ENCODE measurements around the gene FBXW8.

Gene FBXW8

DNA sequence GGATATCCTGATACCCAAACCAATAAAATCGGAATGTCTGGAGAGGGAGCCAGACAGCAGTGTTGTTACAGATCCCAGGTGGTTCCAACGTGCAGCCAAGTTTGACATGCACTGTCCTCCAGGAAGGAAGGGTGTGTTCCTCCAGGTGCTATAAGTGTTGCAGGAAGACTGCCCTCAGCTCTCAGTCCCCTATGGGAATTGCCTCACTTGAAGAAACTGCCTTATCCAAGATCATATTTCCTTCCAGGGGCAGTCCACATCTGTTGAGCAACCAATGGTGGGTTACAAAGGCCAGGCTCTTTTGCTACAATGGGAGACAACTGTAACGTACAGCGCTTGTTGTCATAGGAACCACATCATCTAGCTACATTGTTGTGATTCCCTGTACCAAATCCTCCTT, 13.3 kb upstream of the FBXW8 start:
- Histone ChIP-seq H3K9ac (ENCODE audit: low read depth, low read length) (no peak overlapping the region), H3K4me1 (ENCODE audit: insufficient read depth, low read length) (no peaks in the 10 kb centered on the region), H3K9me3 (ENCODE audit: control insufficient read depth, insufficient read depth, low read length) (no peaks in the 10 kb centered on the region), H3K36me3 (ENCODE audit: insufficient read depth, low read length) (no peaks in the 10 kb centered on the region)

DNA sequence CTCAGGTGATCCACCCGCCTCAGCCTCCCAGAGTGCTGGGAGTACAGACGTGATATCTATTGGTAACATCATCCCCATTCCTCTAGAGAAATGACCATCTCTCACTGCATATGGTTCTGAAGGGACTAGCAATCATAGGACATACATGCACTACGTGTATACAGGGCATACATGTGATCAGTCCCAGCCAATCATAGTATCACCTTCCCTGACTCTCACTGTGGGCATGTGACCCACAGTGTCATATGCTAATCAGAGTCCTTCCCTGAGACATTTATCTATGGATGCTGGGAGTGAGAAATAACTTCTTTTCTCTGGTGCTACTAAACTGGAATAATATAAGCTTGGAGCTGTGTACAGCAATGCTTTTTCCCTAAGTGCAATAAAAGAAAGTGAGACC, 12.1 kb upstream of the FBXW8 start:
- no peaks in the 10 kb centered on the region for H3K36me3 ChIP-seq (ENCODE audit: insufficient read depth, low read length)
- no peaks in the 10 kb centered on the region for H3K9me3 ChIP-seq (ENCODE audit: control insufficient read depth, insufficient read depth, low read length)
- H3K9ac ChIP-seq (ENCODE audit: low read depth, low read length) = no peak overlapping the region
- H3K4me1 ChIP-seq (ENCODE audit: insufficient read depth, low read length) = no peaks in the 10 kb centered on the region

DNA sequence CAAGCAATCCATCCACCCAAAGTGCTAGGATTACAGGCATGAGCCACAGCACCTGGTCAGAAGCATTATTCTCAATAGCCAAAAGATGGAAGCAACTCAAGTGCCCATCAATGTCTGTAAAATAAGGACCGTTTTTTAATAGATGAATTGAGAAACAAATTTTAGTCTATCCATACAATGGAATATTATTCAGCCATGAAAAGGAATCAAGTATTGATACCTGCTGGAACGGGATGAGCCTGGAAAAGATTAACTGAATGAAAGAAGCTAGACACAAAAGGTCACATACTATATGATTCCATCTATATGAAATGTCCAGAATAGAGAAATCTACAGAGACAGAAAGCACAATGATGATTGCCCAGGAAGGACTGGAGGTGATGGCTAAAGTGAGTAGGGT, 9.1 kb upstream of the FBXW8 start:
- Histone ChIP-seq H3K36me3 (ENCODE audit: insufficient read depth, low read length) (no peaks in the 10 kb centered on the region), H3K9ac (ENCODE audit: low read depth, low read length) (no peak overlapping the region), H3K4me1 (ENCODE audit: insufficient read depth, low read length) (no peaks in the 10 kb centered on the region), H3K9me3 (ENCODE audit: control insufficient read depth, insufficient read depth, low read length) (no peaks in the 10 kb centered on the region)

DNA sequence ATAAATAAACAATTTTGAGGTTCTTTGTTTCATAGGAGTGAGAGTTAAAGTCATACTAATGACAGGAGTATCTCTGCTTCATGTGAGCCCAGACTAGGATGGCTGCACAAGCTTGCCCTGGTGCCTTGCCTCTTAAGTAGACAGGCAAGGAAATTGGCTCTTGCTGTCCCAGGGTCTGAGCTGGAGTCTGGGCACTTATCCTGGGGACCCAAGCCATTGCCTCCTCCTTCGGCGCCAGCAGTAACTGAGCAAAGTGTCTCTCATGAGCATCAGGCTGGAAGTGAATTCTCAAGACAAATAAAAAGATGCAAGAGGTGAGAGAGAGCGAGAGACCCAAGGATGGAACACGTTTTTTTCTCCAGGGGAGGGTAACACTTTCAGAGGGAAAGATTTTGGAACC, 6.9 kb upstream of the FBXW8 start:
- no peaks in the 10 kb centered on the region for H3K9me3 ChIP-seq (ENCODE audit: control insufficient read depth, insufficient read depth, low read length)
- no peaks in the 10 kb centered on the region for H3K36me3 ChIP-seq (ENCODE audit: insufficient read depth, low read length)
- H3K4me1 ChIP-seq (ENCODE audit: insufficient read depth, low read length) = no peaks in the 10 kb centered on the region
- H3K9ac ChIP-seq (ENCODE audit: low read depth, low read length) = no peak overlapping the region

DNA sequence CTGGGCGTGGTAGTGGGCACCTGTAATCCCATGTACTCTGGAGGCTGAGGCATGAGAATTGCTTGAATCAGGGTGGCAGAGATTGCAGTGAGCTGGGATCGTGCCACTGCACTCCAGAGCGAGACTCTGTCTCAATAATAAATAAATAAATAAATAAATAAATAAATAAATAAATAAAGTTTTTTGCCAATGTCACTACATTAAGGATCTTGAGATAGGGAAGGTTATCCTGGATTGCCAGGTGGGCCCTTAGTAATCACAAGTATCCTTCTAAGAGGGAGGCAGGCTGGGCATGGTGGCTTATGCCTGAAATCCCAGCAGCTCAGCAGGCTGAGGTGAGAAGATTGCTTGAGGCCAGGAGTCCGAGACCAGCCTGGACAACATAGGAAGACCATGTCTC, 4.5 kb upstream of the FBXW8 start:
- H3K36me3 ChIP-seq (ENCODE audit: insufficient read depth, low read length) = no peaks in the 10 kb centered on the region
- H3K4me1 ChIP-seq (ENCODE audit: insufficient read depth, low read length) = no peaks in the 10 kb centered on the region
- no peak overlapping the region for H3K9ac ChIP-seq (ENCODE audit: low read depth, low read length)
- H3K9me3 ChIP-seq (ENCODE audit: control insufficient read depth, insufficient read depth, low read length) = no peaks in the 10 kb centered on the region

DNA sequence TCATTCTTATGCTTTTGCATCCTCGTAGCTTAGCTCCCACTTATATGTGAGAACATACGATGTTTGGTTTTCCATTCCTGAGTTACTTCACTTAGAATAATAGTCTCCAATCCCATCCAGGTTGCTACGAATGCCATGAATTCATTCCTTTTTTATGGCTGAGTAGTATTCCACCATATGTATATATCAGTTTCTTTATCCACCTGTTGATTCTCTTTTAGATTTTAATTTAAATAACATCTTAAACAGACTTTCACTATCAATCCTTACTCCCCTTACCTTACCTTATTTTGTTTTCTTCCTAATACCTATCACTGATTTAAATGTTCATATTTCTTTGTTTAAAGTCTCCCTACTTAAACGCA, 488 bp upstream of the FBXW8 start:
- H3K9me3 ChIP-seq (ENCODE audit: control insufficient read depth, insufficient read depth, low read length) = no peaks in the 10 kb centered on the region
- H3K36me3 ChIP-seq (ENCODE audit: insufficient read depth, low read length) = no peaks in the 10 kb centered on the region
- peak overlapping the region; percentile 82; the same call in 1 of the 2 replicates for H3K9ac ChIP-seq (ENCODE audit: low read depth, low read length)
- no peaks in the 10 kb centered on the region for H3K4me1 ChIP-seq (ENCODE audit: insufficient read depth, low read length)

DNA sequence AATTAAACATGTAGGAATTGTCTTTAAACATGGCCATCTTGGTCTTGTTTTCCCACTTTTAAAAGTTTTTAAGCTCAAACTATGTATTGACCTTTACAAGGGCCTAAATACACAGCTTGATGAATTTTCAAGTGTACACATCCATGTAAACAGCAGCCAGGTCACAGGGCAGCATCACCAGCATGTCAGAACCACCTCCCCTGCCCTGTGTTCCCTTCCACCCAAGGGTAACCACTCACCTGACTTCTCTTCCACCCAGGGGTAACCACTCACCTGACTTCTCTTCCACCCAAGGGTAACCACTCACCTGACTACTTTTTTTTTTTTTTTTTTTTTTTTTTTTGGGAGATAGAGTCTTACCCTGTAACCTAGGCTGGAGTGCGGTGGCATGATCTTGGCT, 4.6 kb downstream of the FBXW8 start:
- no peaks in the 10 kb centered on the region for H3K36me3 ChIP-seq (ENCODE audit: insufficient read depth, low read length)
- H3K9me3 ChIP-seq (ENCODE audit: control insufficient read depth, insufficient read depth, low read length) = no peaks in the 10 kb centered on the region
- H3K9ac ChIP-seq (ENCODE audit: low read depth, low read length) = no peak overlapping the region
- 0 out of 2 replicates have a peak, but pooled peaks cover 3% of the 10 kb centered on the region for H3K4me1 ChIP-seq (ENCODE audit: insufficient read depth, low read length)

DNA sequence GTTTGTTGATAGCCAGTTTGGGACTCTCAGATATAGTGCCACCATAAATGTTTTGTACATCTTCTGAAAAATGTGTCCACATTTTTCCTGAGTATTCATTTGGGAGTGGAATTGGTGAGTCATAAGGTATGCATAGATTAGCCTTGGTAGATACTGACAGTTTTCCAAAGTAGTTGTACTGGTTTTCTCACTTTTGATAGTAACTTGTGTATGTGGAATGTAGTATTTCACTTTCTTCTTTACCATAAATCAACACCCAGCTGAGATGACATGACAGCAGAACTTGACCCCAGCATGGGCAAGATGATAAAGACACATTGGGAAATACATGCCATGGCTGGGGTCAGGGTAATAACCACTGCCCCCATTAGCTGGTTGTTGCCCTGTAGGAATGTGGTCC, 5.4 kb downstream of the FBXW8 start:
- Histone ChIP-seq H3K9me3 (ENCODE audit: control insufficient read depth, insufficient read depth, low read length) (no peaks in the 10 kb centered on the region), H3K36me3 (ENCODE audit: insufficient read depth, low read length) (no peaks in the 10 kb centered on the region), H3K9ac (ENCODE audit: low read depth, low read length) (no peak overlapping the region), H3K4me1 (ENCODE audit: insufficient read depth, low read length) (peaks cover 8% of the 10 kb centered on the region)

DNA sequence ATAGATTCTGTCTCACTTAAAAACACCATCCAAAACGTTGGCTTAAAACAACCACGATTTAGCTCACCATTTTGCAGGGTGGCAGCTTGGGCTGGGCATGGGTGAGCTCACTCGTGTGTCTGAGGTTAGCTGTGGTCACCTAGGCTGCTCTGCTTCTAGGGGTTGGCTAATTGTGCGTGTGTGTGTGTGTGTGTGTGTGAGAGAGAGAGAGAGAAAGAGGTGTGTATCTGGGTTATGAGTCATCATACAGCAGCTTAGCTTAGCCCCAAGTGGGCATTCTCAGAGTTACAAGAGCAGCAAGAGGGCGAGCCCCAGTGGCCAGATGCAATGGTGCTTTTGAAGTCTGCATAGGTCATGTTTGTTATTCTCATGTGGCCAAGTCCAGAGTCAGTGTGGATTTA, 6.0 kb downstream of the FBXW8 start:
- H3K9me3 ChIP-seq (ENCODE audit: control insufficient read depth, insufficient read depth, low read length) = no peaks in the 10 kb centered on the region
- H3K9ac ChIP-seq (ENCODE audit: low read depth, low read length) = no peak overlapping the region
- peaks cover 10% of the 10 kb centered on the region for H3K4me1 ChIP-seq (ENCODE audit: insufficient read depth, low read length)
- no peaks in the 10 kb centered on the region for H3K36me3 ChIP-seq (ENCODE audit: insufficient read depth, low read length)

DNA sequence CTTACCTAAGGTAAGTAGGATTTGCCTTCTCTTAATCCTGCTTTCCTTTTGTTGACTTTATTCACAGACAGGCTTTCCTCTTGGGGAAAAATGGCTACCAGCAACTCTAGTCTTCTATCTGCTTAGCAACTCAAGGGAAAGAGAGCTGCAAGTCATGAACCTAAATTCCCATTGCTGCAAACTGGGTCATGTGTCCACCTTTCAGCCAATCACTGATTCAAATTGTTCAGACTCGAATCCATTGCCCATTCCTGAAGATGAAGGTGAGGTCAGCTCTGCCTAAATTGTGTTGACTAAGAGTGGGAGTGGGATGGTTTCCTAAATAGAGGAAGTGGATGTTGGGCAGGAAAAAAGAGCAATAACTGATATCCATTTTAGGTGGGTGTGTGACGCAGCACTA, 7.7 kb downstream of the FBXW8 start:
- H3K9me3 ChIP-seq (ENCODE audit: control insufficient read depth, insufficient read depth, low read length) = no peaks in the 10 kb centered on the region
- H3K36me3 ChIP-seq (ENCODE audit: insufficient read depth, low read length) = no peaks in the 10 kb centered on the region
- peaks cover 10% of the 10 kb centered on the region for H3K4me1 ChIP-seq (ENCODE audit: insufficient read depth, low read length)
- no peak overlapping the region for H3K9ac ChIP-seq (ENCODE audit: low read depth, low read length)

DNA sequence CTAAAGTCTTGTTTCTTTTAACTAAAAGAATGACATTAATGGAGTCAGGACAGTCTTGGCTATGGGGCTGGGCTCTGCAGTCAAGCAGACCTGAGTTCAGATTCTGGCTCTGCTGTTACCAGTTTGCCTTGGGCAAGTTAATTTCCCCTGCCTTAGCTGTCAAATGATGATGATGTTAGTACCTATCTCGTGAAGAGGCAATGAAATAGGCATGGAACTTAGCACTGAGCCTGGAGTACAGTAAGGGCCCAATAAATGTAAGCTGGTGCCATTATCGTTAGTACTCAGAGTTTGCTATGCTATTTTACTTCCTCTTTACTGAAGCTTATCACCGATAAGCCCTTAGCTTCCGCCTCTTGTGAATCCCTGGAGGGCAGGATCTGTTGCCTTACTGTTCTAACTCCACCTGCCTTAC, 8.5 kb downstream of the FBXW8 start:
- H3K9me3 ChIP-seq (ENCODE audit: control insufficient read depth, insufficient read depth, low read length) = no peaks in the 10 kb centered on the region
- no peak overlapping the region for H3K9ac ChIP-seq (ENCODE audit: low read depth, low read length)
- H3K36me3 ChIP-seq (ENCODE audit: insufficient read depth, low read length) = no peaks in the 10 kb centered on the region
- H3K4me1 ChIP-seq (ENCODE audit: insufficient read depth, low read length) = peaks cover 10% of the 10 kb centered on the region

DNA sequence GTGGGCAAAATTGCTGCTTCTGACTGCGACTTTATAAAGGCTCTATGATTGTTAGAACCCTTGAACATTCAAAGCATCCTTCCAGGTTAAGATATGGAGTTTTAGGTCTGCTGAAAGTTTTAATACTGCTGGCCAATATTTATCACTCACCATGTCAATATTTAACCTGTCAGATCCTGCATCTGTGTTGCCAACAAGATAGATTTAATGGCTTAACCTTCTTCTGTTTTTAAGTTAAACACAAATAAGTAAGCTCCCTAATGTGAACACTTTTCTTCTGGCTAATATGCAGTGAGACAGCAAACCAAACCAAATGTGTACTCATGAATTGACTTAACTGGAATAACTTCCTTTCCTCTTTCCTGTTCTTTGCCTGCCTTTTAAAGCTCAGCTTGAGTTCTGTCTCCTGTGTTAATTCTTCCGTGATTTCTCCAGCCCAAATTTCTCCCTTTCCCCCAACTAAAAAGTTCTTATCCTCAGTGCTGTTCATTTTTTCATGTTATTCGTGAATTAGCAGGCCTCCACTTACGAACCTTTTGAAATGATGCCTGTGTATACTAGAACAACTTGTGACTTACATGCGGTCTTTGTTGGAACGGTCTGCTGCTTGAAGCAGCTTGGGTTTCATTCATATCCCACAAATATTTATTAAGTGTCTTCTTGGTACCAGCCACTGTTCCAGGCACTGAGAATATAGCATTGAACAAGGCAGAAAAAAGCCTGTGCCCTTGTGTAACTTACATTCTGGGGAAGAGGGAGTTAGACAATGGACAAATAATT, 9.1 kb downstream of the FBXW8 start:
- Histone ChIP-seq H3K9ac (ENCODE audit: low read depth, low read length) (no peak overlapping the region), H3K4me1 (ENCODE audit: insufficient read depth, low read length) (peaks cover 17% of the 10 kb centered on the region), H3K9me3 (ENCODE audit: control insufficient read depth, insufficient read depth, low read length) (no peaks in the 10 kb centered on the region), H3K36me3 (ENCODE audit: insufficient read depth, low read length) (no peaks in the 10 kb centered on the region)

DNA sequence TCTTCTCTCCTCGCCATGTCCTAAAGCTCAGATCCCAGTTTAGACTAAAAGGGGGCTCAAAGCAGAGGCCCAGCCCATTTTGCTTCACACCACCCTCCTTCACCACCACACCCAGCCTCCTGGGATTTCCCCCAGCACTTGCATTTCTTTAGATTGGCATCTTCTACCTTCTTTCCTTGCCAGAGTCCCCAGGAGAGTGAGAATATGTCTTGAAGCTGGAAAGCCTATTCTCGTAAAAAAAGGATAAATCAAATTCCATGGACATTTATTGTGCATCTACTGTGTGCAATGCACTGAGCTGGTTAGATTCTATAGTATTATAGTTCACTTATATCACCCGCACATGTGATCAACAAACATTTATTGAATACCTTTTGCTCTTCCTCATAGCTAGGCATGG, 10.2 kb downstream of the FBXW8 start:
- peaks cover 27% of the 10 kb centered on the region for H3K4me1 ChIP-seq (ENCODE audit: insufficient read depth, low read length)
- H3K9ac ChIP-seq (ENCODE audit: low read depth, low read length) = no peak overlapping the region
- H3K9me3 ChIP-seq (ENCODE audit: control insufficient read depth, insufficient read depth, low read length) = no peaks in the 10 kb centered on the region

DNA sequence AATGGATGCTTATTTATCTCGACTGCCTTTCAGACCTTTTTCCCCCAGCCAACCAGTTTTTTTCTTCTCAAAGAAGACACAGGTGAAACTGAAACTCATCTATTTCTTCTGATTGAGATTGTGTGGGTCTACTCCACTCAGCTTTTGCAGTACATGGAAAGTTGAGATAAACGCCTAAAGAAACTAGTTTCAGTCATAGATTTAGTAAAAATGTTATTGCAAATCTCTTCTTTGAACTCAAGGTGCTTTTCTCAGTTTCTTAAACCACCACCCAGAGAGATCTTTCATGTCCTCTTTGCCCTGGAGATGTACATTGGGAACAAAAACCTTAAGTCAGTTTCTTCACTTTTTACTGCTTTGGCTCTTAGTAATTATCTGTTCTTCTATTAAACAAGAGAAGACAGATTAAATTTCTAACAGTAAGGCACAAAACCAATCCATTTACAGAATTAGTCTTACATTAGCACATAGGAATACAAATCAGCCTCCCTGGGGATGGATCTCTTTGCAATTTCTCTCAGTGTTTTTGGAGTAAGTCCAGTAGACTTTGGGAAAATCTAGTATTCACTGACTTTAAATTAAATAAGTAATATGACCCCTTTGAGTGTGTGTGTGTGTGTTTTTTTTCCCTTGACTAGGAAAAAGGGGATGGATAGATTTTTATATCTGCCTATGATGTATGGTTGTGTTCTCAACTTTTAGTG, 11.6 kb downstream of the FBXW8 start:
- H3K9ac ChIP-seq (ENCODE audit: low read depth, low read length) = no peak overlapping the region

More for the DNA sequence above, 10.2 kb downstream of the FBXW8 start:
- H3K36me3 ChIP-seq (ENCODE audit: insufficient read depth, low read length) = no peaks in the 10 kb centered on the region

More for the DNA sequence above, 11.6 kb downstream of the FBXW8 start:
- Histone ChIP-seq H3K36me3 (ENCODE audit: insufficient read depth, low read length) (no peaks in the 10 kb centered on the region), H3K9me3 (ENCODE audit: control insufficient read depth, insufficient read depth, low read length) (no peaks in the 10 kb centered on the region), H3K4me1 (ENCODE audit: insufficient read depth, low read length) (peaks cover 30% of the 10 kb centered on the region)

Measured in ES-I3 (cell line).